Central memory CD8-positive, alpha-beta T cell (primary cell): ENCODE results near the gene NEK6.
A peak's percentile ranks its signal among the peaks of the same experiment; 100 is the strongest.

Source experiments
- ATAC-seq: fragments of 150-1000 bp; cut with Tn5 transposase; replicated peaks from 2 replicates; pipeline ENCODE4 v1.10.0; 2022; ENCODE audit warnings: mild to moderate bottlenecking, moderate FRiP score, moderate number of reproducible peaks; ENCODE audit not compliant: poor library complexity, severe bottlenecking; ENCODE audit errors: extremely low read depth
- DNase-seq, 2 donors: peaks; one replicate each; pipeline ENCODE4 v3.0.0; 2021; ENCODE audit warnings: low spot score in 2 of 2
- H3K27ac Mint-ChIP-seq: one replicate; pipeline ENCODE4 v1.8.0; 2022; ENCODE audit warnings: low read depth, mild to moderate bottlenecking, moderate library complexity, mixed read lengths
- H3K27me3 Mint-ChIP-seq: one replicate; pipeline ENCODE4 v1.8.0; 2022; ENCODE audit warnings: mixed read lengths
- H3K36me3 Mint-ChIP-seq: one replicate; pipeline ENCODE4 v1.8.0; 2022; ENCODE audit warnings: mild to moderate bottlenecking, moderate library complexity, mixed read lengths; ENCODE audit not compliant: insufficient read depth
- H3K4me1 Mint-ChIP-seq: one replicate; pipeline ENCODE4 v1.8.0; 2022; ENCODE audit warnings: mixed read lengths
- H3K4me3 Mint-ChIP-seq: one replicate; pipeline ENCODE4 v1.8.0; 2022; ENCODE audit warnings: mild to moderate bottlenecking, moderate library complexity, mixed read lengths
- H3K9me3 Mint-ChIP-seq: one replicate; pipeline ENCODE4 v1.8.0; 2022; ENCODE audit warnings: mixed read lengths

NEK6 gene

GRCh38 chr9:124373386-124373785, 115.6 kb downstream of the NEK6 start:
- Mint-ChIP-seq H3K4me3 (no peak overlapping the region), H3K36me3 (peaks cover 2% of the 10 kb centered on the region), H3K4me1 (peaks cover 61% of the 10 kb centered on the region), H3K27ac (no peak overlapping the region), H3K9me3 (no peaks in the 10 kb centered on the region), H3K27me3 (no peaks in the 10 kb centered on the region)
- ATAC-seq (no peak), DNase-seq (no peak)

- Mint-ChIP-seq H3K9me3 (no peaks in the 10 kb centered on the region), H3K27me3 (no peaks in the 10 kb centered on the region), H3K36me3 (peaks cover 2% of the 10 kb centered on the region), H3K4me3 (no peak overlapping the region), H3K4me1 (peaks cover 61% of the 10 kb centered on the region), H3K27ac (no peak overlapping the region)
- no peak for ATAC-seq
- DNase-seq, result no peak
Measured at GRCh38 chr9:124373851-124374250, 116.1 kb downstream of the NEK6 start.

- no peak for DNase-seq
- ATAC-seq, result no peak
- Mint-ChIP-seq H3K27me3 (no peaks in the 10 kb centered on the region), H3K36me3 (peaks cover 11% of the 10 kb centered on the region), H3K4me3 (no peak overlapping the region), H3K27ac (no peak overlapping the region), H3K9me3 (no peaks in the 10 kb centered on the region), H3K4me1 (peaks cover 62% of the 10 kb centered on the region)
Measured at GRCh38 chr9:124375726-124376125, 118.0 kb downstream of the NEK6 start.

- H3K9me3 Mint-ChIP-seq, result no peaks in the 10 kb centered on the region
- no peaks in the 10 kb centered on the region for H3K27me3 Mint-ChIP-seq
- H3K4me1 Mint-ChIP-seq, result peaks cover 59% of the 10 kb centered on the region
- no peak for ATAC-seq
- no peak for DNase-seq
- H3K4me3 Mint-ChIP-seq, result no peak overlapping the region
- H3K27ac Mint-ChIP-seq, result no peak overlapping the region
- H3K36me3 Mint-ChIP-seq, result peaks cover 12% of the 10 kb centered on the region
Measured at GRCh38 chr9:124376329-124376728, 118.6 kb downstream of the NEK6 start.

GRCh38 chr9:124377551-124378406, 120.0 kb downstream of the NEK6 start:
- Mint-ChIP-seq H3K4me3 (no peak overlapping the region), H3K4me1 (peaks cover 45% of the 10 kb centered on the region), H3K27ac (no peak overlapping the region), H3K36me3 (peaks cover 16% of the 10 kb centered on the region), H3K27me3 (no peaks in the 10 kb centered on the region), H3K9me3 (no peaks in the 10 kb centered on the region)
- DNase-seq (no peak), ATAC-seq (no peak)

- H3K4me1 Mint-ChIP-seq, result peaks cover 27% of the 10 kb centered on the region
- DNase-seq (no peak), ATAC-seq (no peak)
- no peak overlapping the region for H3K4me3 Mint-ChIP-seq
- peaks cover 24% of the 10 kb centered on the region for H3K36me3 Mint-ChIP-seq
- H3K27me3 Mint-ChIP-seq, result no peaks in the 10 kb centered on the region
- H3K27ac Mint-ChIP-seq, result no peak overlapping the region
- no peaks in the 10 kb centered on the region for H3K9me3 Mint-ChIP-seq
Measured at GRCh38 chr9:124381170-124381945, 123.6 kb downstream of the NEK6 start.

GRCh38 chr9:124384210-124384609, 126.5 kb downstream of the NEK6 start:
- Mint-ChIP-seq H3K4me1 (peaks cover 30% of the 10 kb centered on the region), H3K9me3 (no peaks in the 10 kb centered on the region), H3K27ac (no peak overlapping the region), H3K36me3 (peaks cover 22% of the 10 kb centered on the region), H3K27me3 (no peaks in the 10 kb centered on the region), H3K4me3 (no peak overlapping the region)
- DNase-seq (no peak), ATAC-seq (no peak)

- ATAC-seq (no peak), DNase-seq (no peak)
- H3K9me3 Mint-ChIP-seq, result no peaks in the 10 kb centered on the region
- no peaks in the 10 kb centered on the region for H3K27me3 Mint-ChIP-seq
- H3K4me1 Mint-ChIP-seq, result peaks cover 31% of the 10 kb centered on the region
- H3K27ac Mint-ChIP-seq, result no peak overlapping the region
- H3K4me3 Mint-ChIP-seq, result no peak overlapping the region
- peaks cover 21% of the 10 kb centered on the region for H3K36me3 Mint-ChIP-seq
Measured at GRCh38 chr9:124384846-124385245, 127.1 kb downstream of the NEK6 start.

GRCh38 chr9:124385623-124386022, 127.9 kb downstream of the NEK6 start:
- peaks cover 33% of the 10 kb centered on the region for H3K4me1 Mint-ChIP-seq
- H3K9me3 Mint-ChIP-seq, result no peaks in the 10 kb centered on the region
- DNase-seq (no peak), ATAC-seq (no peak)
- H3K4me3 Mint-ChIP-seq, result no peak overlapping the region
- H3K36me3 Mint-ChIP-seq, result peaks cover 17% of the 10 kb centered on the region
- no peak overlapping the region for H3K27ac Mint-ChIP-seq
- no peaks in the 10 kb centered on the region for H3K27me3 Mint-ChIP-seq

- Mint-ChIP-seq H3K36me3 (peaks cover 16% of the 10 kb centered on the region), H3K9me3 (no peaks in the 10 kb centered on the region), H3K27me3 (no peaks in the 10 kb centered on the region), H3K4me1 (peaks cover 33% of the 10 kb centered on the region), H3K4me3 (no peak overlapping the region), H3K27ac (no peak overlapping the region)
- ATAC-seq (no peak), DNase-seq (no peak)
Measured at GRCh38 chr9:124386201-124386600, 128.5 kb downstream of the NEK6 start.

GRCh38 chr9:124388275-124389048, 130.7 kb downstream of the NEK6 start:
- no peak overlapping the region for H3K27ac Mint-ChIP-seq
- no peak for DNase-seq
- H3K9me3 Mint-ChIP-seq, result no peaks in the 10 kb centered on the region
- H3K4me3 Mint-ChIP-seq, result no peak overlapping the region
- peaks cover 33% of the 10 kb centered on the region for H3K4me1 Mint-ChIP-seq
- ATAC-seq, result no peak
- no peaks in the 10 kb centered on the region for H3K27me3 Mint-ChIP-seq
- peaks cover 11% of the 10 kb centered on the region for H3K36me3 Mint-ChIP-seq

- H3K9me3 Mint-ChIP-seq, result no peaks in the 10 kb centered on the region
- H3K4me3 Mint-ChIP-seq, result no peak overlapping the region
- DNase-seq (no peak), ATAC-seq (no peak)
- H3K36me3 Mint-ChIP-seq, result peaks cover 8% of the 10 kb centered on the region
- peaks cover 38% of the 10 kb centered on the region for H3K4me1 Mint-ChIP-seq
- no peaks in the 10 kb centered on the region for H3K27me3 Mint-ChIP-seq
- H3K27ac Mint-ChIP-seq, result peak overlapping the region; percentile 52
Measured at GRCh38 chr9:124389146-124389939, 131.6 kb downstream of the NEK6 start.
